CD8-positive, alpha-beta memory T cell (primary cell): ENCODE measurements around the gene C14orf93. TPM values are rescaled to one million over a fixed set of nuclear protein-coding genes. Genes with fewer than 3 reads are reported as not detected.

Experiments used
- CTCF ChIA-PET: fragments of 350-600 bp; sonication (Branson Sonifier 250); formaldehyde crosslinking; loops from one replicate; lab custom pipeline; 2021; ENCODE audit warnings: antibody characterized with exemption; lab: Charles Lee
- POLR2A ChIA-PET: fragments of 350-600 bp; sonication (Branson Sonifier 250); formaldehyde crosslinking; loops from one replicate; lab custom pipeline; 2021; ENCODE audit warnings: antibody characterized with exemption; lab: Charles Lee
- DNase-seq, 5 donors: peaks; one replicate each; pipeline versions ENCODE4 v3.0.0 to v3.0.0-alpha.2; 2020 to 2022; ENCODE audit warnings: mixed read lengths in 1 of 5
- H3K27ac ChIP-seq: one replicate; pipeline ENCODE4 v1.7.0; 2013; ENCODE audit warnings: low read depth, mild to moderate bottlenecking, low read length, moderate library complexity
- H3K27me3 ChIP-seq: 2 replicates; pipeline ENCODE4 v1.7.0; 2013; ENCODE audit warnings: low read length, mild to moderate bottlenecking; ENCODE audit not compliant: insufficient read depth, poor library complexity, severe bottlenecking
- H3K36me3 ChIP-seq: 2 replicates; pipeline ENCODE4 v1.7.0; 2013; ENCODE audit warnings: mild to moderate bottlenecking, low read length, moderate library complexity; ENCODE audit not compliant: insufficient read depth
- H3K4me1 ChIP-seq: 2 replicates; pipeline ENCODE4 v1.7.0; 2013; ENCODE audit warnings: mild to moderate bottlenecking, low read length, moderate library complexity; ENCODE audit not compliant: insufficient read depth
- H3K4me3 ChIP-seq: 2 replicates; pipeline ENCODE4 v1.7.0; 2013; ENCODE audit warnings: mild to moderate bottlenecking, low read length
- H3K9me3 ChIP-seq: 2 replicates; pipeline ENCODE4 v1.7.0; 2013; ENCODE audit warnings: mild to moderate bottlenecking, low read length
- H3K27ac Mint-ChIP-seq, 8 donors: one replicate each; pipeline ENCODE4 v1.8.0; 2020 to 2021; ENCODE audit warnings: mixed read lengths in 8 of 8, mild to moderate bottlenecking in 6 of 8, inconsistent platforms in 3 of 8, moderate library complexity in 3 of 8
- H3K27me3 Mint-ChIP-seq, 2 donors: one replicate each; pipeline ENCODE4 v1.8.0; 2020 to 2021; ENCODE audit warnings: mixed read lengths in 2 of 2, mild to moderate bottlenecking in 1 of 2, moderate library complexity in 1 of 2
- H3K36me3 Mint-ChIP-seq, 3 donors: one replicate each; pipeline ENCODE4 v1.8.0; 2020 to 2021; ENCODE audit warnings: mixed read lengths in 3 of 3, inconsistent platforms in 1 of 3, mild to moderate bottlenecking in 1 of 3
- H3K4me1 Mint-ChIP-seq, 3 donors: one replicate each; pipeline ENCODE4 v1.8.0; 2020 to 2021; ENCODE audit warnings: mixed read lengths in 3 of 3, inconsistent platforms in 1 of 3, mild to moderate bottlenecking in 1 of 3
- H3K4me3 Mint-ChIP-seq, 7 donors: one replicate each; pipeline ENCODE4 v1.8.0; 2020 to 2021; ENCODE audit warnings: mixed read lengths in 7 of 7, mild to moderate bottlenecking in 6 of 7, moderate library complexity in 4 of 7, inconsistent platforms in 2 of 7
- H3K9me3 Mint-ChIP-seq, 5 donors: one replicate each; pipeline ENCODE4 v1.8.0; 2020 to 2022; ENCODE audit warnings: mixed read lengths in 5 of 5, mild to moderate bottlenecking in 3 of 5, moderate library complexity in 2 of 5, inconsistent platforms in 1 of 5
- polyA plus RNA-seq: library from polyadenylated mRNA; unstranded; fragments of 300-500 nt; fragmentation: Illumina TruSeq; gene quantifications from one replicate; pipeline ENCODE4 v1.2.3, GENCODE V29; 2021
- total RNA-seq, 2 experiments: library from RNA; stranded (reverse); gene quantifications; one replicate each; pipeline ENCODE4 v1.2.3, GENCODE V29; 2021

C14orf93 gene
- total and polyA plus RNA-seq, 3 experiments from 2014 or later, result 5.8 to 8.3 (median 7.5) TPM

DNA sequence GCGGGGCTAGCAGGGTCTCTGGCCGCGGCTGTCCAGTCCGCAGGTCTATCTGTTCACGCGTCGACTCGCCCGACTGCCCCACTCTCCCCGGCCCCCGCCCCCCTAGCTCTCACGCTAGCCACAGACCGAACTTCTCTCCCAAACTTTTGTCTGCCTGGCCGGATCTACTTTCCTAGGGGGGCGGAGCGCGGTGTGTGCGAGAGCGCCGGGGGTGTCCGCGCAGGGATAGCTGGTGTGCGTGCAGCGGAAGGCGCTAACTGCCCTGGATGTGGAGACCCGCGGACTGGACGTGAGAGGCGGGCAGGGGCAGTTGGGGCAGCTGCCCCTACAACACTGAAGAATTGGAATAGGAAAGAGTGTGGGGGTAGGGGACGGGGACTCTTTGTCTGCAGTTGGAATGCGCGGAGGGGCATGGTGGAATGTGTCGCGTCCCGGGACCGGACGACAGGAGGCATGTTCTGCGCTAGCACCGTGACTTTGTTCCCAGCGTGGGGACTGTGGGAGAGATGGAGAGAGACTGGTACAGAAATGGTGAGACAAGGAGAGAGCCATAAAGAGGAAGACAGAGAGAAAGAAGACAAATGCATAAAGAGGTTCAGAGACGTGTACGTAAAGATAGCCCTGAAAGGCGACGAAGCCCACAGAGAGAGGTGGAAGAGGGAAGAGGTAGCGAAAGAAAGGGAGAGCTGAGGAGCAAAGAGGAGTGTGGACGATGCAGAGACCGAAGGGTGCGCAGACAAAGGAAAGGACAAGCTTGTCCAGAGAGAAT, 27.3 kb downstream of the C14orf93 start, which contains the start of gene AJUBA:
AJUBA (minus strand) TSS at position 75 of the 769 bp plus-strand sequence. CDS start 285 bp downstream, outside the sequence.
- Mint-ChIP-seq H3K36me3 (peaks cover 0 to 7% (median 0%) of the 10 kb centered on the region in 3 donors), H3K9me3 (no peaks in the 10 kb centered on the region), H3K4me1 (peaks cover 3 to 7% (median 5%) of the 10 kb centered on the region in 3 donors), H3K4me3 (peak within 1 kb of the TSS in 3 of 7 donors; percentile 55 to 77 (median 76)), H3K27ac (peak within 1 kb of the TSS in 2 of 8 donors; percentile 9 to 26), H3K27me3 (peaks cover 0 to 9% of the 10 kb centered on the region in 2 donors)
- Histone ChIP-seq H3K4me1 (peaks cover 18% of the 10 kb centered on the region), H3K27ac (peak within 1 kb of the TSS; percentile 50), H3K27me3 (no peaks in the 10 kb centered on the region), H3K36me3 (no peaks in the 10 kb centered on the region), H3K4me3 (peak within 1 kb of the TSS; percentile 93), H3K9me3 (no peaks in the 10 kb centered on the region)
- POLR2A ChIA-PET, result interaction anchor here (0.7 to 2.2 kb wide), 5 partner anchors 9 to 76 kb away, joined by 3 to 6 read pairs (median 4); partner anchors contain the start of genes HAUS4 and PRMT5
- CTCF ChIA-PET, result interaction anchor here (0.6 to 27.9 kb wide), 27 partner anchors 10 to 412 kb away, joined by 3 to 732 read pairs (median 4); partner anchors contain the start of genes ACIN1, C14orf119, CDH24 and HAUS4
- peak; percentile 48 to 76 (median 61) for DNase-seq

DNA sequence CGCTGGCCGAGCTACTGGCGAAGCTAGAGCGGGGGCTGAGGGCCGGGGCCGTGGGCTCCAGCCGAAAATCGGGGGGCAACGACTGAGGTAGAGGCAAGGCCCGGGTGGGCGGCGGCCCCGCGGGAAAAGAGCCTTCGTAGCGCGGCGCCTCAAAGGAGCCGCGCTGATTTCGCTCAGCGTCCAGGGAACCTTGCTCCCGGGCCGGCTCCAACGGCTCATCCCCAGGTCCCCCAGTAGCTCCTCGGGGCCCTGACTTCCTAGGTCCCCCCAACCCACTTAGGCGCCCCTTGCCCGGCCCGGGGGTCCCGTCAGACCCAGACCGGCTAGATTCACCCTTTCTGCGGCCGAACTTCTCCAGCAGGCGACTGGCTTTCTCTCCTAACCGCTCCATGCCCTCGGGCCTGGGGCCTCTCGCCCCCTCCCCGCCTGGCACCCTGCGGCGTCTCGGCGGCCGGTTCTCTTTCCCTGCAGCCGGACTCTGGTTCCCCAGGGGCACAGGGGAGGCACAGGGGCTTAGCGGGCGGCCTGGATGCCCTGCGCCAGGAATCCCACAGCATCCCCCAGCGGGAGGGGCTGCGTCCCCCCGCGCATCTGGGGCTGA, 28.0 kb downstream of the C14orf93 start:
- Histone ChIP-seq H3K36me3 (no peaks in the 10 kb centered on the region), H3K27me3 (no peaks in the 10 kb centered on the region), H3K4me3 (peak overlapping the region; percentile 93), H3K4me1 (peaks cover 18% of the 10 kb centered on the region), H3K9me3 (no peaks in the 10 kb centered on the region), H3K27ac (no peak overlapping the region)
- H3K27ac Mint-ChIP-seq, result peak overlapping the region in 2 of 8 donors; percentile 9 to 26
- H3K9me3 Mint-ChIP-seq, result no peaks in the 10 kb centered on the region
- H3K4me3 Mint-ChIP-seq, result peak overlapping the region in 3 of 7 donors; percentile 55 to 77 (median 76)
- peaks cover 0 to 2% (median 0%) of the 10 kb centered on the region in 3 donors for H3K36me3 Mint-ChIP-seq
- peaks cover 0 to 9% of the 10 kb centered on the region in 2 donors for H3K27me3 Mint-ChIP-seq
- DNase-seq, result no peak
- CTCF ChIA-PET, result interaction anchor here (0.6 to 27.9 kb wide), 23 partner anchors 11 to 412 kb away, joined by 3 to 732 read pairs (median 3); partner anchors contain the start of genes ACIN1, C14orf119, CDH24 and PABPN1
- POLR2A ChIA-PET, result interaction anchor here (0.7 to 2.2 kb wide), 6 partner anchors 25 to 215 kb away, joined by 3 to 6 read pairs (median 4); partner anchors contain the start of genes HAUS4, OXA1L and PRMT5
- peaks cover 3 to 7% (median 5%) of the 10 kb centered on the region in 3 donors for H3K4me1 Mint-ChIP-seq

DNA sequence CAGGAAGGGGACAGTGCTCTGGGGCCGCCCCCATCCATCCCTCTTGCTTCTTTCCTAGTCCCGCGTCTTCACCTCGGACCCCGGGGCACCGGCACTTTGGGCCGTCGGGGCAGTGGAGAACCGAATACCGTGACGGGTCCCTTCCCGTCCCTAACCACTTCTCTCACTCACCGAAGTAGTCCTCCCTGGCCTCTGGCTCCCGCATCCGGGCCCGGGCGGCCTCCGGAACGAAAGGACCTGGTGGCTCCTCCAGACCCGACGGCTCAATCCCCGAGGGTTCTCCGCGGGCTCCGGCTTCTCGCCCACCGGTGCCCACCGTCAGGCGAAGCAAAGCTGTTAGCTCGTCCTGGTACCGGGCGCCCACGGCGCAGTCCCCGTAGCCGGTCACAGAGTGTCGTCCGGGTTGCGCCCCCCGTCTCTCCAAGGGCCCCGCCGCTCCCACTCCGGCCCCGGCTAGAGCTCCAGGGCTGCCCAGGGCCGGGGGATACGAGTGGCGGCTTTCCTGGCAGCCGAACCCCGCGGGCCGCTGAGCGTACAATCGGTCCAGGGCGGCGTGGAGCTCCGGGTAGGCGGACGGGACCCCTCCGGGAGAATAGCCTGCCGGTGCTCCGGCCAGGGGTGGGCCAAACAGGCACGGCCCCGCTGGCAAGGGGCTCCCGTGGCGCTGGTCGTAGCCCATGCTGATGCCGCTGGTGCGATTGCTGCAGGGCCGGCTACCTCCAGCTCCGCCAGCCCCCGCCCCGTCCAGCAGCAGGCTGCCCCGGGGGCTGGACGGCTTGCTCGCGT, 28.7 kb downstream of the C14orf93 start:
- Mint-ChIP-seq H3K27ac (no peak overlapping the region), H3K4me1 (peaks cover 3 to 7% (median 5%) of the 10 kb centered on the region in 3 donors), H3K4me3 (peak overlapping the region; percentile 10 to 78 (median 63)), H3K9me3 (no peaks in the 10 kb centered on the region), H3K27me3 (peaks cover 0 to 12% of the 10 kb centered on the region in 2 donors), H3K36me3 (no peaks in the 10 kb centered on the region)
- no peak overlapping the region for H3K27ac ChIP-seq
- peak overlapping the region; percentile 45 for H3K4me3 ChIP-seq
- H3K9me3 ChIP-seq, result no peaks in the 10 kb centered on the region
- no peaks in the 10 kb centered on the region for H3K36me3 ChIP-seq
- peaks cover 18% of the 10 kb centered on the region for H3K4me1 ChIP-seq
- ChIA-PET POLR2A (interaction anchor here (0.7 to 2.2 kb wide), 3 partner anchors 24 to 215 kb away, joined by 3 to 5 read pairs (median 3); partner anchors contain the start of genes HAUS4 and OXA1L), CTCF (interaction anchor here (0.9 to 27.9 kb wide), 13 partner anchors 10 to 411 kb away, joined by 3 to 732 read pairs (median 3); partner anchors contain the start of genes ACIN1, C14orf119 and CDH24)
- DNase-seq, result peak in 1 of 5 donors; percentile 26
- H3K27me3 ChIP-seq, result no peaks in the 10 kb centered on the region

DNA sequence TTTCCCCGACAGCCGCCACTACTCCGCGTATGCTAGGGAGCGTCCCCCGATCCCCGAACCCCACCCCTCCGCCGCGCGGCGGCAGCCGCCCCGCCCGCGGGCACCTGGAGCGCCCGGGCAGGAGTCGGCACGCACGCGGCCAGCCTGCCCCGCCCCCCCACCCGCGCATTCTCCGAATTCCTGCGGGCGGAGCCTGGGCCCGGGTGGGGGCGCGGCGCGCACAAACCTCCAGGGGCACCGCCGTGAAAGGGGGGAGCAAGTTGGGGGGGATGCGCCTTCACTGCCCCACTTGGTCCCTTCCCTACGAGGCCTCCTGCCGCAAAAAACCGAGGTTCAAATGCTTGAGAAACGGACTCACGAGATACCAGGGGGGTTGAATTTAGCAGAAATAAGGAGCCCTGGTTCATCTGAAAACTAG, 29.3 kb downstream of the C14orf93 start:
- Histone ChIP-seq H3K4me1 (peaks cover 18% of the 10 kb centered on the region), H3K27me3 (no peaks in the 10 kb centered on the region), H3K27ac (no peak overlapping the region), H3K4me3 (peak overlapping the region; percentile 45), H3K36me3 (no peaks in the 10 kb centered on the region), H3K9me3 (no peaks in the 10 kb centered on the region)
- Mint-ChIP-seq H3K4me3 (peak overlapping the region; percentile 61 to 84 (median 64)), H3K27ac (peak overlapping the region in 1 of 8 donors; percentile 20), H3K36me3 (no peaks in the 10 kb centered on the region), H3K27me3 (peaks cover 0 to 13% of the 10 kb centered on the region in 2 donors), H3K9me3 (no peaks in the 10 kb centered on the region), H3K4me1 (peaks cover 3 to 7% (median 5%) of the 10 kb centered on the region in 3 donors)
- POLR2A ChIA-PET, result interaction anchor here (2.2 kb wide), 1 partner anchor 24 kb away, joined by 5 read pairs; the partner anchor contains the start of gene HAUS4
- peak in 3 of 5 donors; percentile 5 to 55 (median 24) for DNase-seq
- CTCF ChIA-PET, result interaction anchor here (1.2 to 27.9 kb wide), 6 partner anchors 10 to 411 kb away, joined by 3 to 732 read pairs (median 8); partner anchors contain the start of genes ACIN1, C14orf119 and CDH24

DNA sequence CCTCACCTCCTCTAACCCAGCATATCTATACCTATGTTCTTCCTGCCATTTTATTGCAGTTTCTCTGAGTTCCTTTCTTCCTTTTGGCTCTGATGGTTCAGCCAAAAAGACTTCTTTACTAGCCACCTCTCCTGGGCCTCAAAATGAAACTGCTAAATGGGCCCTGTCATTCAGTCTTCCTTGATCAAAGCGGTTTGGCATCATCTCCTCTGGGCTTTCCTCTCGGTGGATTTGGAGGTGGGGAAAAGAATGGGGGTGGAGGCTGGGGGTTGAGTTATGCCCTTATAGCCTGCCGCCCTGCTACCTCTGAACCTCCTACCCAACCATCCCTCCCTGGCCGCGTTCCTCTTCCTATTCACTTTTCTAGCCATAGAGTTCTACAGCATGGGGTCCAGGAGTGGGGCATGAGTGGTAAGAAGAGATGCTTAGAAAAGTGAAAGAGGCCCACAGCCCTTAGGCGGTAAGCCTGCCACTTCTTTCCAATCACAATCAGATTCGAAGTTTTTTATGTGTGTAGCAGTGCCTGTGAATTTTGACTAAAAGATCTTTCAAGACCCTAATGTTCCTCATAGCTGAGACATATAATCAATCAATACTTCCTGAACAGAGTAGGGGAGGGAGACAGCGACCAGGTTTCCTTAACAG, 30.1 kb downstream of the C14orf93 start:
- Histone ChIP-seq H3K9me3 (no peaks in the 10 kb centered on the region), H3K27me3 (no peaks in the 10 kb centered on the region), H3K4me3 (no peak overlapping the region), H3K36me3 (no peaks in the 10 kb centered on the region), H3K4me1 (peaks cover 18% of the 10 kb centered on the region), H3K27ac (no peak overlapping the region)
- Mint-ChIP-seq H3K27me3 (peaks cover 0 to 13% of the 10 kb centered on the region in 2 donors), H3K4me1 (peaks cover 3 to 7% (median 5%) of the 10 kb centered on the region in 3 donors), H3K9me3 (no peaks in the 10 kb centered on the region), H3K36me3 (no peaks in the 10 kb centered on the region), H3K4me3 (peak overlapping the region; percentile 30 to 84 (median 62)), H3K27ac (peak overlapping the region in 2 of 8 donors; percentile 9 to 18)
- CTCF ChIA-PET, result interaction anchor here (27.9 kb wide), 1 partner anchor 79 kb away, joined by 732 read pairs; the partner anchor contains the start of gene CDH24
- POLR2A ChIA-PET, result no interaction called here
- DNase-seq, result no peak

DNA sequence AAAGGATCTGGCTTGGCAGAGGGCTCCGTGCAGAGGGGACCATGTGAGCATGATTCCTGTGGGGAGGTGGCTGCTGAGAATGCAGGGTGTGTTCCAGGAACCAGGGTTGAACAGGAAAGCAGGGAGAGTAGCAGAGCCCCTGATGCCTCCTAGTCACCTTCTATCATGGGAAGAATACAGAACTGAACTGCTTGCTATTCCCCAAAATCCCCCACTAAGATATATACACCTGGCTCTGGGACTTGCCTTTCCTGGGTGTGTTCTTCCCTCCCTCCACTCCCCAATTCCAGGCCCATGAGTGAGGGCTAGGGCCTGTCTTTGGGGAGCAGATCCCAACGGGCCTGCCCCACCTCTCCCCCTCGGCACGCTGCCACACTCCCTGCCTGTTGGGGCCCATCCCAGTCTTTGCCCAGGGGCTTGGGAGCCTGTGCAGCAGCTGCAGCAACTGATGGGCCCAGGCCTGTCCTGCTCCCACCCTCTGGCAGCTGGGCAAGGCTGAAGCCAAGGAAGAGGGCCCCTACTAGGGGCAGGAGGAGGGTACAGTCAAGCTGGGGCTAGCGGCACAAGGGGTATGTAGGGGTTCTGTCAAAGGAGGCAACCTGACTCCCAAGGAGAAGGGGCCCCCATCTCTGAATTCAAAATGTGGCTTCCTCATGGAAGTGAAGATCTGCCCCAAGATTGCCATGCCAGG, 30.8 kb downstream of the C14orf93 start:
- Histone ChIP-seq H3K9me3 (no peaks in the 10 kb centered on the region), H3K4me3 (no peak overlapping the region), H3K36me3 (no peaks in the 10 kb centered on the region), H3K27me3 (no peaks in the 10 kb centered on the region), H3K27ac (no peak overlapping the region), H3K4me1 (peaks cover 18% of the 10 kb centered on the region)
- peak overlapping the region in 1 of 8 donors; percentile 25 for H3K27ac Mint-ChIP-seq
- CTCF ChIA-PET, result interaction anchor here (1.0 to 27.9 kb wide), 3 partner anchors 8 to 80 kb away, joined by 3 to 732 read pairs (median 37); partner anchors contain the start of gene CDH24
- H3K9me3 Mint-ChIP-seq, result no peaks in the 10 kb centered on the region
- DNase-seq, result no peak
- no peaks in the 10 kb centered on the region for H3K36me3 Mint-ChIP-seq
- H3K4me1 Mint-ChIP-seq, result peaks cover 3 to 7% (median 5%) of the 10 kb centered on the region in 3 donors
- H3K4me3 Mint-ChIP-seq, result peak overlapping the region in 2 of 7 donors; percentile 63 to 79
- H3K27me3 Mint-ChIP-seq, result peaks cover 0 to 13% of the 10 kb centered on the region in 2 donors
- POLR2A ChIA-PET, result no interaction called here
